Bronchial epithelial cell (primary cell): ENCODE results near the gene C5orf63. TPM values are rescaled to one million over a fixed set of nuclear protein-coding genes. Genes with fewer than 3 reads are reported as not detected.
"Not testable (repeated sequence)": the region's sequence is repeated elsewhere in the genome, so short reads cannot be mapped to it uniquely, and the experiment has no call there.

Source experiments
- DNase-seq: peaks from one replicate; pipeline ENCODE4 v3.0.0-alpha.2; 2010; ENCODE audit warnings: low read depth
- FAIRE-seq: peaks from 2 replicates; lab custom pipeline; 2011; peaks lifted over from hg19 to GRCh38; lab: Jason Lieb, UNC
- H3K27me3 ChIP-seq: 2 replicates; pipeline ENCODE4 v1.5.1; 2011; ENCODE audit warnings: low read length; ENCODE audit not compliant: control insufficient read depth, insufficient read depth
- H3K36me3 ChIP-seq: 2 replicates; pipeline ENCODE4 v1.5.1; 2011; ENCODE audit warnings: low read length; ENCODE audit not compliant: control insufficient read depth, insufficient read depth
- H3K4me3 ChIP-seq: 2 replicates; pipeline ENCODE4 v1.5.1; 2011; ENCODE audit warnings: mild to moderate bottlenecking, low read depth, low read length, control low read depth
- CTCF ChIP-seq: IDR thresholded peaks from 2 replicates; pipeline ENCODE4 v1.5.1; 2011; ENCODE audit warnings: mild to moderate bottlenecking, moderate library complexity, low read length, control low read depth, inconsistent platforms; ENCODE audit not compliant: insufficient read depth, severe bottlenecking
- total RNA-seq: library from RNA; depleted of rRNA; stranded (reverse); fragments of >200 nt; gene quantifications from 2 replicates; pipeline ENCODE4 v1.2.1, GENCODE V29; 2014

Gene C5orf63
- total RNA-seq, 1 donor from 2014 or later, result 4.5 TPM

GRCh38 chr5:127028822-127029457, 44.4 kb downstream of the C5orf63 start:
- DNase-seq (no peak), FAIRE-seq (no peak)
- Histone ChIP-seq H3K4me3 (no peak overlapping the region), H3K36me3 (no peaks in the 10 kb centered on the region), H3K27me3 (no peaks in the 10 kb centered on the region)
- no peak for TF ChIP-seq CTCF

- Histone ChIP-seq H3K27me3 (no peaks in the 10 kb centered on the region), H3K4me3 (no peak overlapping the region), H3K36me3 (no peaks in the 10 kb centered on the region)
- DNase-seq (no peak), FAIRE-seq (no peak)
- TF ChIP-seq CTCF, result no peak
Observed at GRCh38 chr5:127027539-127027938, 45.8 kb downstream of the C5orf63 start.

GRCh38 chr5:127026166-127026565, 47.1 kb downstream of the C5orf63 start:
- Histone ChIP-seq H3K4me3 (no peak overlapping the region), H3K36me3 (no peaks in the 10 kb centered on the region), H3K27me3 (no peaks in the 10 kb centered on the region)
- no peak for TF ChIP-seq CTCF
- FAIRE-seq, result no peak
- no peak for DNase-seq

GRCh38 chr5:127025467-127025866, 47.8 kb downstream of the C5orf63 start:
- FAIRE-seq (no peak), DNase-seq (no peak)
- no peaks in the 10 kb centered on the region for H3K36me3 ChIP-seq
- no peaks in the 10 kb centered on the region for H3K27me3 ChIP-seq
- H3K4me3 ChIP-seq, result no peak overlapping the region
- TF ChIP-seq CTCF, result no peak

GRCh38 chr5:127024821-127025220, 48.5 kb downstream of the C5orf63 start:
- no peak for DNase-seq
- TF ChIP-seq CTCF, result no peak
- no peaks in the 10 kb centered on the region for H3K27me3 ChIP-seq
- H3K4me3 ChIP-seq, result no peak overlapping the region
- no peak for FAIRE-seq
- H3K36me3 ChIP-seq, result no peaks in the 10 kb centered on the region

GRCh38 chr5:127023552-127024191, 49.6 kb downstream of the C5orf63 start:
- DNase-seq, H3K4me3 ChIP-seq, H3K27me3 ChIP-seq, FAIRE-seq, H3K36me3 ChIP-seq: not testable (repeated sequence)
